Activated CD4-positive, alpha-beta memory T cell treated with anti-CD3 and anti-CD28 coated beads for 36 hours (primary cell): ENCODE measurements around the gene ETV4. TPM values are rescaled to one million over a fixed set of nuclear protein-coding genes. Genes with fewer than 3 reads are reported as not detected.

Experiments used
- CTCF ChIA-PET: fragments of 350-600 bp; sonication (Branson Sonifier 250); formaldehyde crosslinking; loops from one replicate; lab custom pipeline; 2021; ENCODE audit warnings: antibody characterized with exemption, inconsistent platforms; lab: Charles Lee
- POLR2A ChIA-PET: fragments of 350-600 bp; sonication (Branson Sonifier 250); formaldehyde crosslinking; loops from one replicate; lab custom pipeline; 2021; ENCODE audit warnings: antibody characterized with exemption; lab: Charles Lee
- DNase-seq: peaks from one replicate; pipeline ENCODE4 v3.0.0-alpha.2; 2020
- H3K27ac Mint-ChIP-seq: one replicate; pipeline ENCODE4 v1.8.0; 2021; ENCODE audit warnings: mixed read lengths
- H3K27me3 Mint-ChIP-seq: one replicate; pipeline ENCODE4 v1.8.0; 2021; ENCODE audit warnings: mixed read lengths
- H3K36me3 Mint-ChIP-seq: one replicate; pipeline ENCODE4 v1.8.0; 2021; ENCODE audit warnings: mixed read lengths
- H3K4me1 Mint-ChIP-seq: one replicate; pipeline ENCODE4 v1.8.0; 2021; ENCODE audit warnings: low read depth, mixed read lengths
- H3K4me3 Mint-ChIP-seq: one replicate; pipeline ENCODE4 v1.8.0; 2021; ENCODE audit warnings: mild to moderate bottlenecking, mixed read lengths
- H3K9me3 Mint-ChIP-seq: one replicate; pipeline ENCODE4 v1.8.0; 2021; ENCODE audit warnings: mixed read lengths
- intact Hi-C: fragments of 100-400 bp; cut with micrococcal nuclease; formaldehyde crosslinking; loops from one replicate; pipeline ENCODE4 v1.15.1; 2023
- total RNA-seq, 2 experiments: library from RNA; stranded (reverse); gene quantifications; one replicate each; pipeline ENCODE4 v1.2.3, GENCODE V29; 2021

The ETV4 gene
- 1 to 10 TPM; 2.7 to 4.2 TPM for total RNA-seq

DNA sequence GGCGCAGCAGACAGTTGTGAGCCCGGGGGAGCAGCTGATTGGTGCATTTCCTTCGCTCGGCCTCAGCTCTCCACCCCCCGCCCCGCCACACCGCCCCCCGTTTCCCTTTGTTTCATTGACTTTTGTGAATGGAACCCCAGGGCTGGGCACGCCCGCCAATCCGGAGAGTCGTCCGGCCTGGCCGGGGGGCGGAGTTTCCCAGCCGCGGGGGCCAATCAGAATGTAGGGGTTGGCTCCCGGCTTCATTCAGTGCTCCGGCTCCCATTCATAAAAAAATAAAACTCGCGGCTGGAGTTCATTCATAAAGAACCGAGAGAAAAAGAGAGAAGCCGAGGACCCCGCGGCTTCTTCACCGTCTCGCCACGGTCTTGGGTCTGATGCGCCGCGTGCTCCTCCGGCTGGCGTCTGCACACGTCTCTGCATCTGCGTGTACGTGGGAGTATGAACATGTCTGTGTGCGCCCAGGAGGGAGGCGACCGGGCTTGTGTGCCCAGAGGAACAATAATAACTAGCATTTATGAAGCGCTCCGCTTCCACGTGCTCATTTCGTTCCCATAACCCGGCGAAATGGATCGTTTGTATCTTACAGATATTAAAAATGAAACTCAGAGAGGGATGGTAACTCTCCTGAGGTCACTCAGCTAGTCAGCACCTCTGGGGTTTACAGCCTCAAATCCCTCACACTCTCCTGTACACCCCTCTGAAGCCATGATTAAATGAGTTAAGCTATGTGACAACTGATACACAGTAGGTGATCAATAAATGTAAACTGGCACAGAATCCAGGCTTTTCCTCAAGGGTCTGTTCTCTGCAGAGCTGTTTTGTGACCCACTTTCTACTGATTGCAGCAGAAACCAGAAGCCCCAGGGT, at the start of gene ETV4:
TSS of gene ETV4 (minus strand) at position 22 of the 870 bp plus-strand sequence. CDS start 723 bp downstream, outside the sequence.
- peaks cover 19% of the 10 kb centered on the region for H3K4me1 Mint-ChIP-seq
- no peaks in the 10 kb centered on the region for H3K9me3 Mint-ChIP-seq
- H3K27ac Mint-ChIP-seq, result no peak within 1 kb of the TSS
- DNase-seq, result peak; percentile 95
- H3K4me3 Mint-ChIP-seq, result peak within 1 kb of the TSS; percentile 87
- H3K27me3 Mint-ChIP-seq, result peaks cover 54% of the 10 kb centered on the region
- ChIA-PET CTCF (interaction anchor here (1.4 to 1.7 kb wide), 5 partner anchors 29 to 153 kb away, joined by 4 to 7 read pairs (median 4); partner anchors contain the start of gene DHX8), POLR2A (interaction anchor here (0.6 to 0.7 kb wide), 2 partner anchors 50 to 178 kb away, joined by 3 read pairs; no protein-coding TSS in a partner anchor)
- intact Hi-C loops, result no loop called here
- H3K36me3 Mint-ChIP-seq, result peaks cover 1% of the 10 kb centered on the region

DNA sequence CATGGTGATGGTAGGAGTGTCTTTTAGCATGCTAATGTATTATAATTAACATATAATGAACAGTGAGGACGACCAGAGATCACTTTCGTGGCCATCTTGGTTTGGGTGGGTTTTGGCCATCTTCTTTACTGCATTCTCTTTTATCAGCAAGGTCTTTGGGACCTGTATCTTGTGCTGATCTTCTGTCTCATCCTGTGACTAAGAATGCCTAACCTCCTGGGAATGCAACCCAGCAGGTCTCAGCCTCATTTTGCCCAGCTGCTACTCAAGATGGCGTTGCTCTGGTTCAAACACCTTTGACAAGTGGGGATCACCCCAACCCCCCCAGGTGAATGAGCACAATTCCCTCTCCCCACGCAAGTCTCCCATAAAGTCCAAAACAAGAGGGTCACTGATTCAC, 49.3 kb upstream of the ETV4 start:
- CTCF ChIA-PET, result no interaction called here
- no peaks in the 10 kb centered on the region for H3K36me3 Mint-ChIP-seq
- no peaks in the 10 kb centered on the region for H3K4me1 Mint-ChIP-seq
- no peak overlapping the region for H3K27ac Mint-ChIP-seq
- no peak for DNase-seq
- POLR2A ChIA-PET, result no interaction called here
- no peak overlapping the region for H3K4me3 Mint-ChIP-seq
- H3K9me3 Mint-ChIP-seq, result no peaks in the 10 kb centered on the region
- intact Hi-C loops, result no loop called here
- H3K27me3 Mint-ChIP-seq, result no peaks in the 10 kb centered on the region

DNA sequence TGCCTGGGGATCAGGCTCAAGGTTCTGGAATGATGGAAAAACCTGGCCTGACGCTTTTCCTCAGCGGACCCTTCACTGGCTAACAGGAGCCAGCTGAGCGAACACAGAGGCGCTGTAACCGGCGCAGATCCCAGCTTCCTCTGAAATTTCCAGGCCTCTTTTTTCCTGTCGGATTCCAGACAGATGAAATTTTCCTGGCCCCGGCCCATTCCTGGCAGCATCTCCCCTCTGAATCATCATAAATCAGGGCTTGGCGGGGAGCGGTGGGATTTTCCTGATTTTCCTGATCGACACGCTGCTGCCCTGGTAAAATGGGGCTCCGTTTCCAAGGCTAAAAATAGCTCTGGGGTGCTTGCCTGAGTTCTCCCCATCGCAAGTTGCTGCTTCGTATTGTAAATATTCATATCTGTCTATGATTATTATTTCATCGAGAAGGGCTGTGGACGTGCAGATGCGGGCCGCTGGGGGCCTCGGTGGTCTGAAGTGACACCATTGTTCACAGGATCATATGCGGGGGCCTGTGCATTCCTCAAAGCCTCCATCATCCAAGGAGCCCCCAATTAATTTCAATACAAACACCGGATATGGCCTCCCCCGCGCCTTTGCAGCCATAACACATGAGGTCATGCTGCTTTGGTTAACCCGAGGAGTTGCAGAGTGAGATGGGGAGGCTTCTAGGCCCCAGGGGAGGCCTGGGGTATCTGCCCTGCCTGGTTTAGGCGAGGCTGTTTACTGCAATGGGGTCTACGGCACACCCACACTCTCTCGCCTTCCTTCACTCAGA, 45.8 kb upstream of the ETV4 start:
- Mint-ChIP-seq H3K9me3 (no peaks in the 10 kb centered on the region), H3K27ac (no peak overlapping the region)
- POLR2A ChIA-PET, result no interaction called here

DNA sequence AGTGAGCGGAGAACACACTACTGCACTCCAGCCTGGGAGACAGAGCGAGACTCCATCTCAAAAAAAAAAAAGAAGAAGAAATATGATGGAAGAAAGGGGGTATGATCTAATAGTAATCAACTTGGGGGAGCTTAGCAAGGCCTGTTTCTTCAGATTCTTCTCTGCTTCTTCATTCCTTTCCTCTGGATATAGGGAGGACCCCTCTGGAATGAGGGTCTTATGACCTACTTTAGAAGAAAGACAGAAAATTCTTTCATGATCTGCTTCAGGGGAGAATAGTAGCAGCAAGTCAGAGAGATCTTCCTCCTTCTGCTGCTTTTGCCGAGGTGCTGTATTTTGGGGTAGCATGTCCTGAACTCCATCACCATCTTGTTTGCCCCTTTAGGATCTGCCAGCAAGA, 44.9 kb upstream of the ETV4 start:
- POLR2A ChIA-PET, result interaction anchor here (0.6 kb wide), 1 partner anchor 75 kb away, joined by 3 read pairs; no protein-coding TSS in a partner anchor
- no peak for DNase-seq
- H3K4me3 Mint-ChIP-seq, result no peak overlapping the region

More for the DNA sequence above, 45.8 kb upstream of the ETV4 start:
- DNase-seq, result no peak
- CTCF ChIA-PET, result interaction anchor here (1.1 kb wide), 2 partner anchors 15 to 82 kb away, joined by 3 to 4 read pairs; no protein-coding TSS in a partner anchor
- intact Hi-C loops, result no loop called here
- Mint-ChIP-seq H3K36me3 (no peaks in the 10 kb centered on the region), H3K27me3 (no peaks in the 10 kb centered on the region), H3K4me1 (no peaks in the 10 kb centered on the region), H3K4me3 (no peak overlapping the region)

DNA sequence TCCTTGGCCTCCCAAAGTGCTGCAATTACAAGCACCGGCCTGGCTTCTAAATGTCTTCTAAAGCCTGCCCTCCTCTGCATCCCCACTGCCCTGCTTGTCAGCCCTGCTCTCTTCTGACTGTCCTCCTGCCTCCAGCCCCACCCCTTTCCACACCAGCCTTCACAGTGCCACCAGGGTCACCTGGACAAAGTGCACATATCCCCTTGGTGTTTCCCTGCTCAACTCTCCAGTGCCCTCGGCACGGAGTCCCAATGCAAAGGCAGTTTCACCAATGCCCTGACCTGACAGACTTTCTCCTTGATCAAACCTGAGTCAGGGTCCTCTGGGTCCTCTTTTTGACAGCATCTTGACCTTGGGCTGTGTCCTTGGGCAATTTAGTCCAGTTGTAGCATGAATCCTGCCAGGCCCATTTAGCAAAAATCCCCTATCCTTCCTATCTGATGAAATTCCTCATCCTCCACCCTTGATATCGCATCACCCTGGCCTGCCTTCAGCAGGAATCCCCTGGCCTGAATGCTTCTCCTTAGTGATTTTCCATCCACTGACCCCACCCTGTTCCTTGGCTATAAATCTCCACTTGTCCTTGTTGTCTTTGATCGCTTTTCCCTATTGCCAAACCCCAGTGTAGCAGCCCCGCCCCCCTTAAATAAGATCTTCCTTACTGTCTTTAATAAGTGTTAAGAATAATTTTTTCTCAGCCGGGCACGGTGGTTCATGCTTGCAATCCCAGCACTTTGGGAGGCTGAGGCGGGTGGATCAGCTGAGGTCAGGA, 42.7 kb upstream of the ETV4 start:
- Mint-ChIP-seq H3K27me3 (no peaks in the 10 kb centered on the region), H3K9me3 (no peaks in the 10 kb centered on the region), H3K4me1 (no peaks in the 10 kb centered on the region), H3K27ac (no peak overlapping the region), H3K4me3 (no peak overlapping the region), H3K36me3 (no peaks in the 10 kb centered on the region)
- DNase-seq, result no peak
- intact Hi-C loops, result no loop called here
- CTCF ChIA-PET, result no interaction called here
- POLR2A ChIA-PET, result no interaction called here

More for the DNA sequence above, 44.9 kb upstream of the ETV4 start:
- H3K4me1 Mint-ChIP-seq, result no peaks in the 10 kb centered on the region
- CTCF ChIA-PET, result interaction anchor here (1.1 kb wide), 2 partner anchors 14 to 83 kb away, joined by 3 to 4 read pairs; no protein-coding TSS in a partner anchor
- no peaks in the 10 kb centered on the region for H3K9me3 Mint-ChIP-seq
- H3K36me3 Mint-ChIP-seq, result no peaks in the 10 kb centered on the region
- intact Hi-C loops, result no loop called here
- H3K27ac Mint-ChIP-seq, result no peak overlapping the region
- no peaks in the 10 kb centered on the region for H3K27me3 Mint-ChIP-seq

DNA sequence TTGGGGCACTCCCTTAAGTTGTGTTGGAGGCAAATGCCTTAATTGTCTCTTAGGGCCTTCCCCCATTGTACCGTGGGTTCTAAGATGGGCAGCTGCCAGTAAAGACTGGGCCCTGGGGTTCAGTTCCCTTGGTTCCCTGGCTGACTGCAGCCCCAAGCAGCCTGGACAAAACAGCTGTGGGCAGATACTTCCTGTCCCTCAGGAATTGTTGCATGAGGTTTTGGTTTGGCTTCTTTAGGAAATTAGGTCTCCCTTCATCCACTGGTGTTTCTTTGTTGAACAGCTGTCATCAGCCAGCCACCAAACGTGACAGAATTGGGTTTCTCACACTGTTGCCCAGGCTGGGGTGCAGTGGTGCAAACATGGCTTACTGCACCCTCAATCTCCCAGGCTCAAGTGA, 42.0 kb upstream of the ETV4 start:
- intact Hi-C loops, result no loop called here
- H3K27me3 Mint-ChIP-seq, result no peaks in the 10 kb centered on the region
- ChIA-PET POLR2A (no interaction called here), CTCF (no interaction called here)
- no peaks in the 10 kb centered on the region for H3K4me1 Mint-ChIP-seq
- no peaks in the 10 kb centered on the region for H3K36me3 Mint-ChIP-seq
- H3K9me3 Mint-ChIP-seq, result no peaks in the 10 kb centered on the region
- no peak overlapping the region for H3K27ac Mint-ChIP-seq
- no peak overlapping the region for H3K4me3 Mint-ChIP-seq
- DNase-seq, result no peak

DNA sequence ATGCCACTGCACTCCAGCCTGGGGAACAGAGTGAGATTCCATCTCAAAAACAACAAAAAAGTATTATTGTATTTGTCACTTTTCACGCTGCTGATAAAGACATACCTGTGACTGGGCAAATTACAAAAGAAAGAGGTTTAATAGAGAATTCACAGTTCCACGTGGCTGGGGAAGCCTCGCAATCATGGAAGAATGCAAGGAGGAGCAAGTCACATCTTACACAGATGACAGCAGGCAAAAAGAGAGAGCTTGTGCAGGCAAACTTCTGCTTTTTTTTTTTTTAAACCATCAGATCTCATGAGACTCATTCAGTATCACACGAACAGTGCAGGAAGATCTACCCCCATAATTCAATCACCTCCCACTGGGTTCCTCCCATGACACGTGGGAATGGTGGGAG, 41.5 kb upstream of the ETV4 start:
- Mint-ChIP-seq H3K27me3 (no peaks in the 10 kb centered on the region), H3K4me1 (no peaks in the 10 kb centered on the region), H3K4me3 (no peak overlapping the region), H3K36me3 (no peaks in the 10 kb centered on the region), H3K27ac (no peak overlapping the region), H3K9me3 (no peaks in the 10 kb centered on the region)
- intact Hi-C loops, result no loop called here
- no peak for DNase-seq
- ChIA-PET CTCF (interaction anchor here (0.6 kb wide), 1 partner anchor 171 kb away, joined by 3 read pairs; no protein-coding TSS in a partner anchor), POLR2A (no interaction called here)

DNA sequence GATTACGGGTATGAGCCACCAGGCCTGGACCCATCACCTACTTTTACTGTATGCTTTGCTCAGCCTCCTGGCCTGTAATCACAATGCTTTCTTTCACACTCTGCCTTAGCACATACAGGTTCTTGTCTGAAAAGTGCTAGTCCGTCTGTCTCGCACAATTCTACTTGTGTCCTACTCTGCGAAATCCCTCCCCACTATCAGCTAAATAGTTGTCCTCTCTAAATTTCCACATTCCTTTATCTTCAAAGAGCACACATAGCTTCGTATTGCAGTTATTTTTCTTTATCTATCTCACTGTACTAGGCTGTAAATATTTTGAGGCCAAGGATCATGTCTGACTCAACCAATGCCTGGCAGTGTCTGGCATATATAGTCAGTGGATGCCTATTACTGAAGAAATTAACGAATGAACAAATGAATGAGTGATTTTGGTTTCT, 38.5 kb upstream of the ETV4 start:
- DNase-seq, result no peak
- H3K27ac Mint-ChIP-seq, result no peak overlapping the region
- no peak overlapping the region for H3K4me3 Mint-ChIP-seq
- H3K36me3 Mint-ChIP-seq, result no peaks in the 10 kb centered on the region
- CTCF ChIA-PET, result no interaction called here
- POLR2A ChIA-PET, result no interaction called here
- peaks cover under 1% of the 10 kb centered on the region for H3K4me1 Mint-ChIP-seq
- intact Hi-C loops, result no loop called here
- H3K9me3 Mint-ChIP-seq, result no peaks in the 10 kb centered on the region
- H3K27me3 Mint-ChIP-seq, result no peaks in the 10 kb centered on the region

DNA sequence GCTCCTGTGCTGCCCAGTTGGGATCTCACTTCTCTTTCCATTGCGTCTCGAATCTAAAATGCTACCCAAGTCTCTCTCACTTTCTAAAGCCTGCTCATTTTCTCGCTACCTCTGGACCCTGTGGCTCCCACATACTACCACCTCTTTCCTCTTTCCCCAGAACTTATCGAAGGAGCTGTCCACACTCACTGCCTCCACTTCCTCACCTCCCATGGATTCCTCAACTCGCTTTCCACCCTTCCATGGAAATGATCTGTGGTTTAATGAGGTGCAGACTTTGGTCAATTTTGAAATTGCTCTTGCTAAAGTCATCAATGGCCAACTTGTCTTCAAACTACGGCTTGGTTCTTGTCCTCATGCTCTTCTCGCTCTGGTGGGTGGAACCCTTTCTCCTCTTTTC, 37.2 kb upstream of the ETV4 start:
- Mint-ChIP-seq H3K27me3 (no peaks in the 10 kb centered on the region), H3K27ac (no peak overlapping the region), H3K9me3 (no peaks in the 10 kb centered on the region), H3K36me3 (no peaks in the 10 kb centered on the region), H3K4me1 (peaks cover 14% of the 10 kb centered on the region), H3K4me3 (no peak overlapping the region)
- ChIA-PET POLR2A (no interaction called here), CTCF (interaction anchor here (1.2 kb wide), 1 partner anchor 9 kb away, joined by 4 read pairs; no protein-coding TSS in a partner anchor)
- intact Hi-C loops, result no loop called here
- DNase-seq, result no peak

DNA sequence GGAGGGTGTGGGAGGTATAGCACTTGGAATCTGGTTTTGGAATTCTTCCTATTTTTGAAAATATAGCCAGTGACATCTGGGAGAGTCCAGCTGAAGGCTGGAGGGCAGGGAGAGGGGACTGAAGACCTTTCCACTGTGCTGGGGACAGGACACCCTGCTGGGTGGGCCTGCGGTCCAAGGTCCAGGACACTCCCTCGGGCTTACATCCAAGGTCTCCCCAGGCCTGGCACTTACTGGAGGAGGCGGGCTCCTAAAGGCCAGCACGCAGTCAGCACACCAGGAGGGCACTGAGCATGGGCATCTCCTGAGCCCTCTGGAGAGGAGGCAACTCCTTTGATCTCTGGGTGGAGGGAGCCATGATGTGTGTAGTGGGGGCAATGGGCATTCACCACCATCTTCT, 35.5 kb upstream of the ETV4 start:
- intact Hi-C loops, result no loop called here
- no peaks in the 10 kb centered on the region for H3K36me3 Mint-ChIP-seq
- no peaks in the 10 kb centered on the region for H3K9me3 Mint-ChIP-seq
- peaks cover under 1% of the 10 kb centered on the region for H3K27me3 Mint-ChIP-seq
- CTCF ChIA-PET, result interaction anchor here (0.6 kb wide), 1 partner anchor 185 kb away, joined by 3 read pairs; no protein-coding TSS in a partner anchor
- H3K4me1 Mint-ChIP-seq, result peaks cover 15% of the 10 kb centered on the region
- H3K27ac Mint-ChIP-seq, result no peak overlapping the region
- POLR2A ChIA-PET, result no interaction called here
- DNase-seq, result no peak
- no peak overlapping the region for H3K4me3 Mint-ChIP-seq

DNA sequence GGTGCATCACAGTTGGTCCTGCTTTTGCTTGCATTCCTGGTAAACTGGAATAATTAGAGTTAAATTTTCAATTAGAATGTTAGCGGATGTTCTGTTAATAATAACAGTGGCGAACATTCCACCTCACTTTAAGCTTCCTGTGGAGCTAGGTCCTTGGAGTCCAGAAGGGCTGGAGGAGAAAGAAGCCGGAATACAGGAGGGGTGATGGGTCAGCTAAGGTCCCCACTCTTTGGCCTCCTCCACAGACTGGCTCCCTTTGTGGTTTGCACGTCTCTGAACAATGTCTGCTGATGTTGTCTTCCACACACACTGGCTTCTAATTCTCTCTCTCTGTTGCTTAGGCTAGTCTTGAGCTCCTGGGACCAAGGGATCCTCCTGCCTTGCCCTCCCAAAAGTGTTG, 35.0 kb upstream of the ETV4 start:
- Mint-ChIP-seq H3K27me3 (peaks cover 2% of the 10 kb centered on the region), H3K9me3 (no peaks in the 10 kb centered on the region), H3K36me3 (no peaks in the 10 kb centered on the region), H3K4me1 (peaks cover 15% of the 10 kb centered on the region), H3K27ac (no peak overlapping the region), H3K4me3 (no peak overlapping the region)
- intact Hi-C loops, result no loop called here
- DNase-seq, result no peak
- POLR2A ChIA-PET, result no interaction called here
- CTCF ChIA-PET, result interaction anchor here (0.6 kb wide), 1 partner anchor 186 kb away, joined by 3 read pairs; no protein-coding TSS in a partner anchor
